DOHH2 (cell line): ENCODE data around the gene SEMA6C.

ENCODE experiments used
- H3F3A ChIP-seq: fragments of 200-600 bp; sonication (generic), shearing (Covaris generic); 2 replicates; pipeline ENCODE4 v1.6.0; 2016; ENCODE audit warnings: antibody characterized with exemption, mild to moderate bottlenecking; ENCODE audit not compliant: control insufficient read depth, insufficient read depth
- H3K27ac ChIP-seq: fragments of 200-600 bp; sonication (generic); 2 replicates; pipeline ENCODE4 v1.5.1; 2014; ENCODE audit warnings: low read depth, mild to moderate bottlenecking, low read length, moderate library complexity
- H3K27me3 ChIP-seq: fragments of 200-600 bp; sonication (generic); 2 replicates; pipeline ENCODE4 v1.6.1; 2014; ENCODE audit warnings: mild to moderate bottlenecking, low read length, mixed read lengths; ENCODE audit not compliant: control insufficient read depth
- H3K36me3 ChIP-seq: fragments of 200-600 bp; sonication (generic); 2 replicates; pipeline ENCODE4 v1.6.1; 2014; ENCODE audit warnings: mild to moderate bottlenecking, low read length, moderate library complexity, mixed read lengths; ENCODE audit not compliant: control insufficient read depth
- H3K4me1 ChIP-seq: fragments of 200-600 bp; sonication (generic); 2 replicates; pipeline ENCODE4 v1.6.1; 2014; ENCODE audit warnings: mild to moderate bottlenecking, low read length, mixed read lengths; ENCODE audit not compliant: control insufficient read depth
- H3K4me2 ChIP-seq: fragments of 200-600 bp; sonication (generic); 2 replicates; pipeline ENCODE4 v1.6.0; 2014; ENCODE audit warnings: mild to moderate bottlenecking, low read length, moderate library complexity
- H3K4me3 ChIP-seq: fragments of 200-600 bp; sonication (generic); 2 replicates; pipeline ENCODE4 v1.5.1; 2014; ENCODE audit warnings: mild to moderate bottlenecking, low read length, mixed read lengths
- H3K79me2 ChIP-seq: fragments of 200-600 bp; sonication (generic); 2 replicates; pipeline ENCODE4 v1.6.1; 2014; ENCODE audit warnings: mild to moderate bottlenecking, low read length, mixed read lengths; ENCODE audit not compliant: control insufficient read depth
- H3K9me2 ChIP-seq: fragments of 200-600 bp; sonication (generic); replicated peaks from 2 replicates; pipeline ENCODE4 v1.6.1; 2014; ENCODE audit warnings: mild to moderate bottlenecking, low read length, mixed read lengths; ENCODE audit not compliant: control insufficient read depth
- H3K9me3 ChIP-seq: fragments of 200-600 bp; sonication (generic); 2 replicates; pipeline ENCODE4 v1.6.1; 2014; ENCODE audit warnings: antibody characterized with exemption, low read length, mixed read lengths; ENCODE audit not compliant: control insufficient read depth, insufficient read depth
- H4K20me1 ChIP-seq: fragments of 200-600 bp; sonication (generic); 2 replicates; pipeline ENCODE4 v1.6.0; 2014; ENCODE audit warnings: low read depth, mild to moderate bottlenecking, antibody characterized with exemption, low read length, moderate library complexity; ENCODE audit not compliant: control insufficient read depth, insufficient read depth
- EZH2phosphoT487 ChIP-seq: fragments of 200-600 bp; sonication (generic); IDR thresholded peaks from 2 replicates; pipeline ENCODE4 v1.6.1; 2017; ENCODE audit warnings: borderline replicate concordance, mild to moderate bottlenecking, antibody characterized with exemption, low read length, moderate library complexity, mixed read lengths
- TF ChIP-seq, protein P1 (sequence below): fragments of 200-600 bp; sonication (generic); IDR thresholded peaks from one replicate; pipeline ENCODE4 v1.5.1; 2014; ENCODE audit warnings: antibody characterized with exemption, mild to moderate bottlenecking, low read depth, low read length; ENCODE audit not compliant: poor library complexity, severe bottlenecking

SEMA6C gene

DNA sequence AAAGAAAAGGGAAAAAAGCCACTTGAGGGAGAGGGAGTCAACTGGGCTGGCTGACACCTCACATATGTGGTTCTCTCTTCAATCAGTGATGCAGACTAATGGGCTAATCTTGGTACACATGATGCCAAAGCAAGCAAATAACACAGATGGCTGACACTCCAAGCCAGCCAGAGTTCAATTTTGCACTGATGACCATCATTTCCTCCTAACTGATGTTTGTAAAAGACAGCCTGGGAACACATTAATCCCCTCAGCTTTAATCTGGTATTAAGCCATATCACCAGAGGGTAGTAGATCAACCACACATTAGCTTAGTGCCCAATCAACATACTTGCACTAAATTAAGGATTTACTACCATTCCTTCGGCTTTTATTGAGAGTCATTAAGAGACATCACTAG is 40.8 kb upstream of the SEMA6C start:
- Histone ChIP-seq H3K4me1 (peaks cover 22% of the 10 kb centered on the region), H3K4me3 (no peak overlapping the region), H3K4me2 (no peak overlapping the region), H3F3A (no peaks in the 10 kb centered on the region), H3K27ac (no peak overlapping the region), H3K9me3 (no peaks in the 10 kb centered on the region), H4K20me1 (no peaks in the 10 kb centered on the region), H3K27me3 (no peaks in the 10 kb centered on the region), H3K79me2 (peaks cover 36% of the 10 kb centered on the region), H3K36me3 (peaks cover 33% of the 10 kb centered on the region), H3K9me2 (no peaks in the 10 kb centered on the region)
- TF ChIP-seq EZH2phosphoT487: no peak
- TF ChIP-seq, protein P1, sequence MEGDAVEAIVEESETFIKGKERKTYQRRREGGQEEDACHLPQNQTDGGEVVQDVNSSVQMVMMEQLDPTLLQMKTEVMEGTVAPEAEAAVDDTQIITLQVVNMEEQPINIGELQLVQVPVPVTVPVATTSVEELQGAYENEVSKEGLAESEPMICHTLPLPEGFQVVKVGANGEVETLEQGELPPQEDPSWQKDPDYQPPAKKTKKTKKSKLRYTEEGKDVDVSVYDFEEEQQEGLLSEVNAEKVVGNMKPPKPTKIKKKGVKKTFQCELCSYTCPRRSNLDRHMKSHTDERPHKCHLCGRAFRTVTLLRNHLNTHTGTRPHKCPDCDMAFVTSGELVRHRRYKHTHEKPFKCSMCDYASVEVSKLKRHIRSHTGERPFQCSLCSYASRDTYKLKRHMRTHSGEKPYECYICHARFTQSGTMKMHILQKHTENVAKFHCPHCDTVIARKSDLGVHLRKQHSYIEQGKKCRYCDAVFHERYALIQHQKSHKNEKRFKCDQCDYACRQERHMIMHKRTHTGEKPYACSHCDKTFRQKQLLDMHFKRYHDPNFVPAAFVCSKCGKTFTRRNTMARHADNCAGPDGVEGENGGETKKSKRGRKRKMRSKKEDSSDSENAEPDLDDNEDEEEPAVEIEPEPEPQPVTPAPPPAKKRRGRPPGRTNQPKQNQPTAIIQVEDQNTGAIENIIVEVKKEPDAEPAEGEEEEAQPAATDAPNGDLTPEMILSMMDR: no peak

- H3K4me3 ChIP-seq: no peak overlapping the region
- H3K27ac ChIP-seq: no peak overlapping the region
- H3K27me3 ChIP-seq: no peaks in the 10 kb centered on the region
- no peak for TF ChIP-seq EZH2phosphoT487
- TF ChIP-seq, protein P1: no peak
- H4K20me1 ChIP-seq: no peaks in the 10 kb centered on the region
- peaks cover 48% of the 10 kb centered on the region for H3K36me3 ChIP-seq
- H3F3A ChIP-seq: no peaks in the 10 kb centered on the region
- no peak overlapping the region for H3K4me2 ChIP-seq
- peaks cover 14% of the 10 kb centered on the region for H3K4me1 ChIP-seq
- no peaks in the 10 kb centered on the region for H3K9me2 ChIP-seq
- H3K79me2 ChIP-seq: peaks cover 29% of the 10 kb centered on the region
- H3K9me3 ChIP-seq: no peaks in the 10 kb centered on the region
These were observed 37.8 kb upstream of the SEMA6C start for GRCh38 chr1:151184211-151184610.

DNA sequence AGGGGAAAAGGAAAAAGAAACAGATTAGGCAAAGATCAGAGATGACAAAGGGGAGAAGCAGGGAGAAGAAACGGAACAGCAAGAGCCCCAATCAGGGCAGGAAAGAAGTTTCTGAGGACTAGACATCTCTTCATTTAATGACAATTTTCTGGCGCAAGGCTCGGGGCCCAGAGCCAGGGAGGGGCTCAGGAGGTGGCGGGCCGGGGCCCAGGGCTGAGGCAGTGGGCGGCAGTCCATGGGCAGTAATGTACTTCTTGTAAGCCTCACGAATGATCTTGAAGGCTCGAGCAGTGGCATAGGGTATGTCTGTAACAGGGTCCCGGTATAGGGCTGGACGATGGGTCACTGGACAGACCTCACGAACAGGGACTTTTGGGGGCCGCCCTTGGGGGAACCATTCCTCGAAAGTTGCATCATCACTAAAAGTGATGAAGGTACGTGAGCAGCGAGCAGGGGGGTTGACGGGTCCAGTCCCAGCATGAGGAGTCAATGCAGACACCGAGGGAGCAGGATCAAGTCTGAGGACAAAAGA is 30.1 kb upstream of the SEMA6C start:
- Histone ChIP-seq H3K27ac (no peak overlapping the region), H3F3A (peaks cover 3% of the 10 kb centered on the region; the same call in 1 of the 2 replicates), H3K36me3 (peaks cover 57% of the 10 kb centered on the region), H3K27me3 (no peaks in the 10 kb centered on the region), H3K4me1 (no peaks in the 10 kb centered on the region), H3K9me2 (no peaks in the 10 kb centered on the region), H3K79me2 (no peaks in the 10 kb centered on the region), H3K9me3 (no peaks in the 10 kb centered on the region), H3K4me2 (no peak overlapping the region), H4K20me1 (no peaks in the 10 kb centered on the region), H3K4me3 (no peak overlapping the region)
- TF ChIP-seq, protein P1: no peak
- no peak for TF ChIP-seq EZH2phosphoT487
